Nucleus accumbens (tissue), 56 donors: ENCODE results near the gene KRT14.
"Not testable (repeated sequence)": the region's sequence is repeated elsewhere in the genome, so short reads cannot be mapped to it uniquely, and the experiment has no call there.

Experiments used
- DNase-seq, 56 donors: peaks; one replicate each; lab custom pipeline; 2025; lab: John Stamatoyannopoulos, UW

The KRT14 gene

DNA sequence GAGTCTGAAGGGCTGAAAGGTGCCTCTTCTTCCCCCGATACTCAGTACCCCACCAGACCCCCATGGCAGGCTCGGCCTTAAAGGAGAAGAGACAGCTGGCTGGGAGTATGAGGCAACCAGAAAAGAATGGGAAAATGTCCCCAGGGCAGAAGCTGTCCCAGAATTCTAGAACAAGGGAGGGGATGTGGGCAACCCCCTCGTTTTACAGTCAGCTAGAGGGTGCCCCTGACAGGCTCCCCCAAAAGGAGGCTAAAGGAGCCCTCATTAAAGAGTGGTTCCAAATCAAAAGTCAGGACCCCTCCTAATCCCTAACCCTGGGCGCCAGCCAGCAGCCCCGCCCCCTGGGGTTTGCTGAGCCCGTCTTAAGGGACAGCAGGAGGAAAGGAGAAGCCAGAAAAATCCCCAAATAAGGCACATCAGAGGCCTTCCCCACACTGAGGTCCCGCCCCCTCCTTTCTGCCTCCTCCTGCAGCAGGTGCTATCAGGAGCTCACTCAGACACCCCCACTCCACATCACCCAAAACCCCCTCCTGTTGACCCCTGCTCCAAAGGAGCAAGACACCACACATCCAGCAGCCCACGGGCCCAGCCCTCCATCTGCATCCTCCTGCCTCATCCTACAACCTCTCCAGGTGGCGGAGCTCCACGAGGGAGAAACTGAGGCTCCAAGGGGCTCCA lies 36.6 kb upstream of the KRT14 start:
- DNase-seq = not testable (repeated sequence)

DNA sequence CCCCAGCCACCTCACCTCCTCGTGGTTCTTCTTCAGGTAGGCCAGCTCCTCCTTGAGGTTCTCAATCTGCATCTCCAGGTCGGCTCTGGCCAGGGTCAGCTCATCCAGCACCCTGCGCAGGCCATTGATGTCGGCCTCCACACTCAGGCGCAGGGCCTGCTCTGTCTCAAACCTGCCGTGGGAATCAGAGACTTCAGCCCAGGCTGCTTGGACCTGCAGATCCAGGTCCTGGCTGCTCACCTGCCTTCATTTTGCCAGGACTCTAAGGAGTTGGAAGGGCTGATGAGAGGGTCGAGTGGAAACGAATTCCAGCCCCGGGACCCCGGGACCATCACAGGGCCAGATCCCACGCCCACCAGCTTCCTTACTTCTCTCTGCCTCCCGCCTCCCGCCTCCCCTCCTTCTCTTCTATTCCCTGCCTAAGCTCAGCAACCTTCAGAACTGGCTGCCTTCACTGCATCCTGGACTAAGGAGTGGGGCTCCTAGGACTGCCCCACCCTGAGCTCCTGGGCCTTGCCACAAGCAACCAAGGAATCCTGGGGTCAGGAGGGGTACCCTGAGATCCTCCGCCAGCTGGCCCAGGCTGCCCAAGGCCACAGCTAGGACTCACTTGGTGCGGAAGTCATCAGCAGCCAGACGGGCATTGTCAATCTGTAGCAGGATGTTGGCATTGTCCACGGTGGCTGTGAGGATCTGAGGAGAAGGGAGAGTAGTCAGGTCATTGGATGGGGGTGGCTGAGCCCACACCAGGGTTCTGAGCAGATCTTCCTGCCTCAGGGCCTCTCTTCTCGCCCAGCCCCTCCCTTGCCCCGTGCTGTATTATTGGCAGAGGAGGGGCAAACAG lies 35.9 kb upstream of the KRT14 start:
- not testable (repeated sequence) for DNase-seq

DNA sequence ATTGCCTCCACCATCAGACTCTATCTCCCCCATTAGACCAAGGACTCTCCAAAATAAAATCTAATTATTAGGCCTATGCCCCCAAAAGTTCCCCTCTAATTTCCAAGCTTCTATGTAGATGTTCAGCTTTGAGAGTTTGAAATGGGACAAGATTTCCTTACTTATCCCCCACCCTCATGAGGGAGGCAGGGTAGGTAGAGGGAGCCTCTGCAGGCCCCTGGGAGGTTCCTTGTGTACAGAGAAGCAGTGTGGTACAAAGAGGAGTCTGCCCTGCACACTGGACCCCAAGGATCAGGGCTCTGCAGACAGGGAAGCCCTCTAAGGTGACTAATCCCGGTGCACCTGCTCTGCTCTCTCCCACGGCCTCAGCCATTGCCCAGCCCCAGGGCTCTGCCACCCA lies 35.2 kb upstream of the KRT14 start:
- no peak for DNase-seq

DNA sequence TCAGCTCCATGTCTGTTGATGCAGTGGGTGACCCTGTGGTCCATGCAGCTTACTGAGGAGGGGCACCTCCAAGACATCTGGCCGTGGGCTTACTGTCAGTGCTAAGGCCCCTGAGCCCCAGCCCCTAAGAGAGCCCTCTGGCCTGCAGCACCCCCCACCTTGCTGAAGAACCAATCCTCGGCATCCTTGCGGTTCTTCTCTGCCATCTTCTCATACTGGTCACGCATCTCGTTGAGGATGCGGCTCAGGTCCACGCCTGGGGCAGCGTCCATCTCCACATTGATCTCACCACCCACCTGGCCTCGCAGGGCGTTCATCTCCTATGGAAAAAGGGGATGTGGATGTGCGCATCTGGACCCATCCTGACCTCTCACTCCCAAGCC lies 34.7 kb upstream of the KRT14 start:
- not testable (repeated sequence) for DNase-seq

DNA sequence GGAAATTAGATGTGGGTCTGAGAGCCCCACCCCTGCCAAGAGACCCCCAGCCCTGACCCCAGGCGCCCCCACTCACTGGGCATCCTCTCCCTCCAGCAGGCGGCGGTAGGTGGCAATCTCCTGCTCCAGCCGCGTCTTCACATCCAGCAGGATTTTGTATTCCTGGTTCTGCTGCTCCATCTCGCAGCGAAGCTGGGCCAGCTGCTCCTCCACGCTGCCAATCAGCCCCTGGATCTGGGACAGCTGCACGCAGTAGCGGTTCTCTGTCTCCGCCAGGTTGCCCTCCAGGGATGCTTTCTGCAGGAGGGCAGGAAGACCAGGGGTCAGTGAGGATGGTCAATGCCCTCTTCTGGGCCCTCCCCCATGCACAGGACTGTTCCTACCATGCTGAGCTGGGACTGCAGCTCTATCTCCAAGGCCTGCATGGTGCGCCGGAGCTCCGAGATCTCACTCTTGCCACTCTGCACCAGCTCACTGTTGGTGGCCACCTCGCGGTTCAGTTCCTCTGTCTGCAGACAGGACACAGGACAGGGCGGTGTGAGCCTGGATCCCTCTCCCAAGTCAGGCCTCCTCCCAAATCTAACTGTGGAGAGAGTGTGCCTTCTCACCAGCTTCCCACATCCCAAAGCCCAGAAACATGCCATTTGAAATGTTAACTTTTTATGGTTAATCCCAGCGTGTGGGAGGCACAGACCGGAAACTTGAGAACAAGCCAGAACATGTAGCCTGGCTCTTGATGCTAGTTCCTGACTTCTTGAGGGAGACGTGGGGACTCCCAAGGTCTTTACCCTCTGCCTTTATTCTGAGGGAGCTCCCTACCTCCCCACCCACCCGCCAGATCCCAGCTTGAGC lies 34.1 kb upstream of the KRT14 start:
- DNase-seq = no peak

DNA sequence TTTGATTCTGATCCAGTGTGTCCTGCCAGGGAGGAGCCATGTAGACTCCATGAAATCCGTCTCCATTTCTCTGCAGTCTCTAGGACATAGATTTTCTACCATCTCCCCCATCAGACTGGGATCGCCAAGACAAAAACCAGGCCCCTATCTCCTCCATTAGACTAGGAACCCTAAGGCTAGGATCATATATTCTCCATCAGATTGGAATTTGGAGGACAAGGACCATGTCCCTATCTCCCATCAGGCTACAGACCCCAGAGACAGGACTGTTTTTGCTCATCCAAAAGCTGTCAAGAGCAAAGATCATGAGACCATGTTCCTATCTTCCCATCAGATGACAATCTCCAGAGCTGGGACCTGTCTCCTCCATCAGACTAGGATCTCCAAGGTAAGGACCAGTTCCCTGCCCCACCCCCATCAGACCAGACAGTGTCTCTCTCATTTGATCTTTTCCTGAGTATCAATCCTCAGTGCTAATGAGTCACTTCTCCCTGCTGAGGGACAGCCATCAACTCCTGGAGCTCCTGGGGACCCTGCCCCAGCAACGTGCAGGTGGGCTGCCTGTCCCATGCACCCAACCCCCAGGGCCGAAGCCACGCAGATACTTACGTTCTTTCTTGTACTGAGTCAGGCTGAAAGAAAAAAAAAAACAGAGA lies 33.4 kb upstream of the KRT14 start:
- not testable (repeated sequence) for DNase-seq

DNA sequence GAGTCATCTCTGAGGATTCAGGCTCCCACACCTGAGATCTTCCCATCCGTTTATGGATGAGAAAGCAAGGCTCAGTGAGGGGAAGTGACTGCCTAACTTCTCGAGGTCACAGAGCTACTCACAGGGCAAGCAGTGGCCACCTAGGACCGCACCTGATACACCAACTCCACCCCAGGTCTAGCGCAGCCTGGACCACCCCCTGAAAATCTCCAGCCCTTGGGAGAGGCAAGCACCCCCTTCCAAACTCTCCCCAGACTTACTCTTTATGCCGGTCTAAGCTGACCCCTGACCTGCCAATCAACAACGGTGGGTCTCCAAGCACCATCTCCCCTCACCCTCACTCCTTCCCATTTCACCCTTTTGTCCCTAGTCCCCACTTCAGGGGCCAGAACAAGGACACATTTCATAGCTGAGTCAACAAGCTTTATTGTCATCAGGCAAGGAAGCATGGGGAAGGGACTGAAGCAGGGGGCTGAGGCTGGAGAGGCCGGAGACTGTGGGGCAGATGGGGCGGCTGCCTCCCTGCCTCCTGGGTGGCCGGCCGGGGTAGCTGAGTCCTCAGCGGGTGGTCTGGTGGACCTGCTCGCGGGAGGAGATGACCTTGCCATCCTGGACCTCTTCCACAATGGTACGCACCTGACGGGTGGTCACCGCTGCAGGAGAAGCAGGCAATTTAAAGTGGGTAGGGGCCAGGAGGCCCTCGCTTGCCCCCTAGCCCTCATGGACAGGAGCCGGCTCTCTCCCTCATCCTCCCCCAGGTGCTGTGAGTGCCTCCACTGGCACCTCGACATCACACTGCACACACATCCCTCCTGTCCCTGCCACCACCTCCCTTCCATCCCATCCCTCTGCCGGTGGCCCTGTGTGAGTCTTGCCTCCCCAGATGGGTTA lies 32.6 kb upstream of the KRT14 start:
- peak in 2 of 56 donors; percentile 18 to 72 for DNase-seq

DNA sequence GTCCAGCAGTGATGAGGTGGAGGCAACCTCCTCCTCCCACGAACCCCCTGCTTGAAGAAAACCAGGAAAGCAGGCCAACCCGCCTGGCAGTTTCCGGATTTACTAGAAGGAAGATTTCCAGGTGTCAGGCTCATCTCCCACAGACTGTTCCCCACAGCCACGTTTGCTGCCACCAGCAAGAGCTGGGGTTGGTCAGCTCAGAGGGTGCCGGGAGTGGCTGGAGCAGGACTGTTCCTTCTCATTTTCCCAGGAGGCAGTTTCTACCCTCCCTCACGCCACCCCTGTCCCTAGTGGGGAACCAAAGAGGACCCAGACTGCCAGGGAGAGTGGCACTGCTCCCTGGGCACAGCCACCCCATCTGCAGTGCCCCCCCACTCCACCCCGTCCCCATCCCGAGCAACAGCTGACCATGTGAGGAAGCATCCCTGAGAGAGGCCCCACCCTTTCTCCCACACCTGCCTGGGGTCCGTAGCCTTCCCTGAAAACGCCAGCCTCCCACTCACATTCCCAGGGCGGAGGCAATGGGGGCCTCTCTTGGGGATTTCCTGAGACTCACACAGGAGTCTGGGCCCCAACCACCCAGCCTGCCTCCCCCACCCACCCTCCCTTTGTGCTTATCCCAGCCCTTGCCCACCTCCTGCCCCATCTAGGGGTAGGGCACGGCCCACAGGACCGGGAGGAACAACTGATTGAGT lies 31.8 kb upstream of the KRT14 start:
- peak in 12 of 56 donors; percentile 1 to 74 (median 19) for DNase-seq

DNA sequence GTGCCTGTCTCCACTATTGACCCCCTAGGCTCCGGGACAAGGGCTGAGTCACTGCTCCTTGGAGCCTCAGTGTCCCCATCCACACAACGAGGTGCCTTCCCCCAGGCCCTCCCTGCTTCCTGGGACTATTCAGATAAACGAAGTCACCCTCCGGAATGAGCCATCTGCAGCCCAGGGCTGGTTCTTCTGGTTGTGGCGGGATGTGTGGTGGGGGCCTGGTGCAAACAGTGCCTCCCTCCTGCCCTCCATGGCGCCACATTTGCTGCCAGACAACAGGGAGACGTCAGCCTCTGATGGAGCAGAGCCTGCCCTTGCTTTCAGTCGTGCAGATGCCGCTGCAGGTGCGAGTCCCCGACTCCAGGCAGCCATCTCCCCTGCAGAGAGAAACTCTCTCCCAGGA lies 31.0 kb upstream of the KRT14 start:
- no peak for DNase-seq

DNA sequence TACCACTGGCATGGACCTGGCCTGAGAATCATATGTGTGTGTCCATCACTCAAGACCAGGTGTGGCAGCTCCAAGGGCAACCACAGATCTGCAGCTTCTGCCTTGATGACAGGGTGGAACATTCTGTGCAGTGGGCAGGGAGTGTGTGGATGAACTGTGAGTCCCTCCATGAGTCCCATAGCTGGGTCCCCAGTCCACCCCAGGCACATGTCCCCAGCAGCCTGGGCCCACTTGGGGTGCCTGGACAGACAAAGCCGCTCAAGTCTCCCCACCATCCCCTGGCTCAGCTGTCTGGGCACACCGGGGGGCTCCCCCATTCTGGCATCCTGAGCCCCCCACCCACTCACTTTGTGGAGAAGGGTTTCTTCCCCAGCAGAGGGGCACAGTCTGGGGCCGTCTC lies 30.4 kb upstream of the KRT14 start:
- no peak for DNase-seq

DNA sequence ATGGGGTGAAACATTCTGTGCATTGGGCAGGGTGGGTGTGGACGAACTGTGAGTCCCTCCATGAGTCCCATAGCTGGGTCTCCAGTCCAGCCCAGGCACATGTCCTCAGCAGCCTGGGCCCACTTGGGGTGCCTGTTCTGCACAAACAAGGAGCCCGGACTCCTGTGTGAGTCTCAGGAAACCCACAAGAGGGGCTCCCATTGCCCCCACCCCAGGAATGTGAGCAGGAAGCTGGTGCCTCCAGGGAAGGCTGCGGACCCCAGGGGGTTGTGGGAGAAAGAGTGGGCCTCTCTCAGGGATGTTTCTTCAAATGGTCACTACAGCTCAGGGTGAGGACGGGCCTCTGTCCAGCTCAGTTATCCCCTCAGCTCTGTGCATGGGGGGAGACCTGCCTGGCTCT lies 29.8 kb upstream of the KRT14 start:
- DNase-seq = not testable (repeated sequence)

DNA sequence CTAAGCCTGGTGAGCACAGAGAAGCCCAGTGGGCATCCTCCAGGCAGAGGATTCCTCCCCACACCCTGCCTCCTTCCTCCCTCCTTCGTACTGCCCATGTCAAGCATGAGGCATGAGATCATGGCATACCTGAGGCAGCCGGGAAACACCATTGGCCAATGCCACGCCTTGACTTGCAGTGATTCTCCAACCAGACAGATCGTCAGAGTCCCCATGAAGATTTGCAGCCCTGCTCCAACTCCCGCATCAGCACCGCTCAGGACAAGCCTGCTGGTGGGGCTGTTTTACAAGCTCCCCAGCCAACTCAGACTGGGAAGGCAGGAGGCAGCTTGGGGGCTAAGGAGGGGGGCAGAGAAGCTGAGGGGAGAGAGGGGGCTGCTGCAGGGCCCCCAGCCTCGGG lies 28.8 kb upstream of the KRT14 start:
- no peak for DNase-seq

DNA sequence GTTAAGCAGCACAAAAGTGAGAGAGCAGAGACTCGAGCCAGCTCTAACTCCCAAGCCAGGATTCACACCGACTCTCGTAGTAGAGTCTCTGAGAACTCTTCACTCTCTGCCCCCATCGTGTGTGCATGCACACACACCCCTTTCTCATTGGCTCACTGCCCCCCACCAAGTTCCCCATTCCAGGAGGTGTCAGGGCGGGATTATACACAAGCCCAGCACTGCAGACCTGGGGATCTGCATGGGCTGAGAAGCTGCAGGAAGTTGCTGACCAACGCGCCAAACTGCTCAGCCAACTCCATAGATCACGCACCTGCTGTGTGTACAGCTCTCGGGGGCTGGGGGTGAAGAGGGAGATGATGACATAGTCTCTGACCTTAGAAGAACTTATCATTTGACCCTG lies 28.1 kb upstream of the KRT14 start:
- DNase-seq = not testable (repeated sequence)

DNA sequence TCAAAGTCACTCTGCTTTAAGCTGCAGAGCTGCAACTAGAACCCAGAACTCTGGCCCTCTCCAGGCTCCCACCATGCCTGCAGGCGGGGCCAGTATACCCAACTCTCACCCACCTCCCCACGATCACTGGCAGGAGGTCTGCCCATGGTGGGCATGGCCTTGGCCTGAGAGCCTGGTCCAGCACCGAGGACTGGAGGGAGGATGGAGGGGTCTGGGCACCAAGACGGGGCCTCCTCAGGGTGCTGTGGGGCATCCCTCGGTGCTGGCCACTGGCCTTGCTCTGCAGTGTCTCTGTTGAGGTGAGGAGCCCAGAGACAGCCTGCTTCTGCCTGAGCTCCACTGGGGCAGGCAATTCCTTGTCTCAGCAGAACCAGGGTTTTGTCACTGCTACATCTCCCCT lies 27.4 kb upstream of the KRT14 start:
- DNase-seq = no peak

DNA sequence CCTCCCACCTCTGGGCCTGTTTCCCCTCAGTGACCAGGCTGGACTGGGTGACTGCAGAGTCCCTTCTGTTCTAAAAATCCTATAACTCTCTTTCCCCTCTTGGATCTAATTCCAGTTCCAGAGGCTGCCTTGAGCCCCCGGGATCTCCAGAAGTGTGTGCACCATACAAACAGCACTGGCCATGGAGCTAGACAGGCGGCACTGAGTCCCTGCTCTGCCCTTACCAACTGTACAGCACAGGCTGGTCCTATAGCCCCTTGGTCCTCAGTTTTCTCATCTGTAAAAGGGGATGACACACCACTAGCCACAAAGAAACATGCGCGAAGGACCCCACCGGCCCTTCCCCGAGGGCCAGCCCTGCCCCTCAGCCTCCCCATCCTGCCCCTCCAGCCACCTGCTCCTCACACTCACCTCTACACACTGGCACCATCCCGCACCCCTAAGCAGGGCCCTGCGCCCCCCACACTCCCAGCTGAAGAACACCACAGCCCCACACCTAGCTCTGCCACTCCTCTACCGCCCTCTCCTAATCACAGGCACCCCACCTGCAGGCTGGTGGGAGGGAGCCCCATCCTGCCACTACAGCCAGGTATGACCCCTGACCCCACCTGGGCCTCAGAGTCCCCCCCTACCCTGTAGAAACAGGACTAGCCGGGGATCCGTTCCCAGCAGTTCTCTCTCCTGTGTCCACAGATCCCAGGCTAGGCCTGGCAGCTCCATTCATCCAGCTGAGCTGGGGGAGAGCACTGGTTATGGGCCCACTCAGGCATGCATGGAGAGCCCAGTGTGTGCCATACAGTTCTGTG lies 26.8 kb upstream of the KRT14 start:
- DNase-seq = no peak

DNA sequence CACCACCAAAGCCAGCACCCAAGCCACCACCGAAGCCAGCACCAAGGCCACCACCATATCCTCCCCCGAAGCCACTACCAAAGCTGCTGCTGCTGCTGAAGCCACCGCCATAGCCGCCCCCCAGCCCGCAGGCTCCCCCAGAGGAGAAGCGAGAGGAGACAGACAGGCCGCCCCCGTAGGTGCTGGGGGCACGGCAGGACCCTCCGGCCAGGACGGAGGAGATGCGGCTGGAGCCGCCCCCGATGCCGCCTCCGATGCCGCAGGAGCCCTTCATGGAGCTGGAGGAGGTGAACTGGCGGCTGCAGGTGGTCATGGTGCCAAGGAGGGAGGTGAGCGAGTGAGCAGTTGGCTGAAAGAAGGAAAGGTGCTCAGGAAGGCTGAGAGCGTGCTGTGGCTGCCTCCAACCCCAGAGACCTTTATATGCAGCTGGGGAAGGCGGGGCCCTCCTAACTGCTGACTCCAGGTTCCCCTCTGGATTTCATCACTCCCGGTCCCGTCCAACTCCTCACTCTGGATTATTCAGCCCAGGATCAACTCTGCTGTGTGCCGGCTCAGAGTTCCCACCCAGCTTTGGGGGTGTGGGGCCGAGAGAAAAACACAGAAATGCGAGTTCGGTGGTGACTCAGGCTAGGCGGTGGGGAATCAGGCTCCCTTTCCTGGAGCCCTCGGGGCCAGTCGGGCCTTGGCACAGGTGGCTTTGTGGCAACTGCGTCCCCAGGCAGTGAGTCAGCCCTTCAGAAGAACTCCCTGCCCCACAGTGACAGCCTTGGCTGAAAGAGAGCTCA lies 25.9 kb upstream of the KRT14 start, which contains the start of gene KRT16:
TSS of gene KRT16 (minus strand) at position 392 of the 785 bp plus-strand sequence. CDS start at position 313, 79 bp downstream.
- not testable (repeated sequence) for DNase-seq
